A549 treated with AZD2906 at 1 μM for 4 hours (cell line): ENCODE data around the gene KIF12. TPM values are rescaled to one million over a fixed set of nuclear protein-coding genes. Genes with fewer than 3 reads are reported as not detected.

Experiments used
- total RNA-seq: library from RNA; stranded (reverse); fragments of 200-300 nt; extraction: Qiagen RNA extraction; gene quantifications from 5 replicates; pipeline ENCODE4 v1.2.3, GENCODE V29; 2022

Gene KIF12
- 1.3 to 1.9 TPM (median 1.5 TPM) in 5 replicates for total RNA-seq

GRCh38 chr9:114098936-114099668 is at the start of gene KIF12:
Gene KIF12 (minus strand): TSS chr9:114099292. CDS start chr9:114099276, 16 bp downstream.

GRCh38 chr9:114078021-114078780 is 20.9 kb downstream of the KIF12 start, which contains the start of gene AMBP:
Gene AMBP (minus strand): TSS chr9:114078300. CDS start chr9:114078209, 91 bp downstream.

Other genes with a start within 250 kb of the KIF12 start
- gene ZNF618, start 223.0 kb downstream of the KIF12 start, total RNA-seq: 7.5 to 11.1 TPM (median 9.3 TPM) in 5 replicates
- 7.0 to 9.8 TPM (median 7.6 TPM) in 5 replicates for gene AMBP, start 21.0 kb downstream of the KIF12 start, total RNA-seq
- 7.5 to 10.7 TPM (median 8.2 TPM) in 5 replicates for gene COL27A1, start 56.2 kb upstream of the KIF12 start, total RNA-seq
- gene ORM1, start 223.8 kb upstream of the KIF12 start, total RNA-seq: not detected in 5 replicates
- gene ORM2, start 230.6 kb upstream of the KIF12 start, total RNA-seq: not detected in 5 replicates